NCI-H748 (cell line): Measurements from ENCODE around the gene RAMACL.
"Not testable (repeated sequence)": the region's sequence is repeated elsewhere in the genome, so short reads cannot be mapped to it uniquely, and the experiment has no call there.

Source experiments
- DNase-seq: peaks from one replicate; lab custom pipeline; 2025; ENCODE audit not compliant: unreplicated experiment; lab: John Stamatoyannopoulos, UW

The RAMACL gene

DNA sequence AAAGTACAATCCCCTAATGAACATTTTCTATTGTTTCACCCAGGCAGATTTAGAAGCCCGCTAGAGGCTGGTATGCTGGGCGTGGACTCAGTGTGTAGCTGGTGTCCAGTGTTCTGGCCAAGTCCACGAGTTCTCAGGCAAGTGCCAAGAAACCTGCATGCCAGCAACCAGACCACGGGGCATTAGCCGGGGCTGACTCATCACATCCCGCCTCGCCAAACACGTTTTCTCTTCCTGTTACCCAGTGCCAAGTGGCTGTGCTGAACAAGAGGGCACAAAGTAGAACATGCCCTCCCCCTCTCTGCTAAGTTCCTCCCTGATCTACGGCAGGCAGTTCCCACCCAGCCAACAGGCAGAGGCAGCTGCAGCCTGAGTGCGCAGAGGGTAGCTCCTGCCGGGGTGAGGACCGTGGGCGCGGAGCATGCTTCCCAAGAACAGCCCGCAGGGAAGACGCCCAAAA is 29.6 kb downstream of the RAMACL start:
- DNase-seq: peak; percentile 43

DNA sequence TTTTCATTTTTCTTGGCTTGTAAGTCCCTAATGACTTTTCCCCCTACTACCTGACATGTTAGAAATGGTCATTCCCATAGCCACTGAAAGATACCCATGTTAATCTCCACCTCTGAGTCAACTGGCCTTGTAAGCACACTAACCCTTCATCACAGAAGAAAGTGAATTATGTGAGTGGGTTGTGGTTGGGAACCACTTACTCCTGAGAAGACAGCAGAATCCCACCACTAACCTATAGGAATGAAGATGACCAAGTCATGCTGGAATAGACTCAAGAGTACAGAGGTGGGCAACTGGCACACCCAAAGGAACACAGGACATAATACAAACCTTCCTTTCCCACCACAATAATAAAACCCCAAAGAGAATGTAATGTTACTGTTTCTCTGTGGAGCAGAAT is 30.1 kb downstream of the RAMACL start:
- no peak for DNase-seq

GRCh38 chr6:166555086-166555485 is 31.4 kb downstream of the RAMACL start:
- DNase-seq: no peak

DNA sequence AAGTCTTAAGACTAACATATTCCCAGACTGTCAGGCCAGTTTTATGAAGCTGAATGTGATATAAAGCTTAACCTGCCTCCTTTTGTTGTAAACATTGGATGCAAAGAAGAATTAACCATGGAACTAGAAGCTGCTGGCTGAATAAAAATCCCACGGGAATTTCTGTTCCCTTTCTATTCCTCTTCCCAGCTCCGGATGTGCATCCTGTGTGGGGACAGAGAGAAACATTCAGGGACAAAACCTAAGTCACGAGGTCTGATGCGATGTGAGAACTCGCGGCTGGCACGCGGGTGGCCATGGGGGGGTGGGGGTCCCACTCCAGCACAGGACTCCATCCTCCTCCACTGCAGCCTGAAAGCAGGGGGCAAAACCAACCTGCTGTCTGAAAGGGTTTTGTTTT is 32.2 kb downstream of the RAMACL start:
- DNase-seq: no peak

DNA sequence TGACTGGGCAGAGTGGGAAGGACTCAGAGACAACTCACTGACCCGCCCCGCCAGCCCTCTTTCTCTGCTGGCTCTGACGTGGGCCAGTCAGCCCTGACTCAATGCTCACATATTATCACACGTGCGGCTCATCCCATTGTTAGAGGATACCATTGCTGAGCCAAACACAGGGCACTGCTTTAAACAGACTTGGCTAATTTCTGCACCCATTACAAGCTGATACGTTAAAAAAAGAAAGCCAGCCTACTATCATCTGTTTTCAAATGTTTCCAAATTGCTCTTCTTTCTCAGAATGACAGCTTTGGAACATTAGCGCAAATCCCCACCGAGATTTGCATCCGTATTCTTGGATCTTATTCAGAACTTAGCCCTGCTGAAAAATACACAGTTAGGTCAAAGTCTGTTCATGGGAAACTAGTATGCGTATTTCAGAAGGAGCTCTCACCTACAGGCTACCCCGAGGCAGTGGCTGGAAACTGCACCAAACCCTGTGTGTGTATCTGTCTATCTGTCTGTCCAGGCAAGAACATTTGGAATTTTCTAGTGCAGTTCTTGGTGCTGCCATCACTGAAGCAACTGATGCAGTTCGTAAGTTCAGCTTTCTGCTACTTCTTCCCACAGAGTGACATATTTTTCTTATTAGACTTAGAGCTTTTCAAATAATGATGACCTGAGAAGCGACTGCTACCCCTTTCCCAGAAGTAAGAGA is 32.8 kb downstream of the RAMACL start:
- DNase-seq: no peak

- no peak for DNase-seq
These were observed 33.9 kb downstream of the RAMACL start for GRCh38 chr6:166552600-166552999.

GRCh38 chr6:166551754-166552495 is 34.6 kb downstream of the RAMACL start:
- no peak for DNase-seq

DNA sequence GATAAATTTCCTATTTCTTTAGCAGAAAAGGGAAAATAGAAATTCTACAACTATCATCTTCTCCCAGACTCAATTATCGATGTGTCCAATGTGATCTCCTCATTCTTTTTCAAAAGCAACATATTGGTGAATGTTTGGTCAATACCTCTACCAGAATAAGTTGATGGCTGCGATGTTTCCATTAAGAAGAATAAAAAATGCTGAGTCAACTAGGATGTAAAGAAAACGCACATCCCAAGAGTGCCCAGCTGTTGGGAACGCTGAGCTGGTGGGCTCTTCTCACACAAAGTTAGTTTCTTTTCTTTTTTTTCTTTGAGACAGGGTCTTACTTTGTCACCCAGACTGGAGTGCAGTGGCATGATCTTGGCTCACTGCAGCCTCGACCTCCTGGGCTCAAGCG is 39.8 kb downstream of the RAMACL start:
- no peak for DNase-seq

GRCh38 chr6:166545156-166546034 is 41.1 kb downstream of the RAMACL start:
- no peak for DNase-seq

DNA sequence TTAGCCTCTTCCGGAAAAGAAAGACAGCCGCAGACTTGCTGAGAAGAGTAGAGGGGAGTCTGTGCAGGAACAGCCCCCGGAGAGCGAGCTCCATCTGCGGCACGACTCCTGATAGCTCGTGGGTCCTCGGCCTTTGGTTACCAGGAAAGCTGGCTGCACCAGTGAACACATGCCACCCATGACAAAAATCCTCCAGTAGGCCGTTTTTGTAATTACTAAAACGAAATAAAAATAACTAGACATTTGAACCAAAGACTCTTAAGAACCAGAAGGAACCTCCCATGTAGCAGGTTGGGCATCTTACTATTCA is 42.2 kb downstream of the RAMACL start:
- no peak for DNase-seq

- DNase-seq: no peak
These were observed 42.7 kb downstream of the RAMACL start for GRCh38 chr6:166543603-166544295.

DNA sequence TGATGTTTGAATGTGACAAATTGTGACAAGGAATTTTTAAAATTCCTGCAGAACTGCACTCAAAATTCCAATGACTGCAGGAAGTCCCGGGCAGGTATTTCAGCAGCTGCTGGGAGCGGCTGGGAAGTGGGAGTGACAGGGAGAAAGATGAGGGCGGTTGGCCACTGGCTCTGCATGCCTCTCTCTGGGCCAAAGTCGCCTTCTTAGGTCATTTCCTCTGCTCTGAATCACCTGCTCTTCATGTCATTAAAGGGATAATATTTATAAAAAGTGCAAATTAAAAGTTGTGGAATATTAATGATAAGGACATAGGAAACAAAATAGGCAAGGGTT is 43.9 kb downstream of the RAMACL start:
- DNase-seq: no peak

- no peak for DNase-seq
These were observed 44.5 kb downstream of the RAMACL start for GRCh38 chr6:166541876-166542579.

DNA sequence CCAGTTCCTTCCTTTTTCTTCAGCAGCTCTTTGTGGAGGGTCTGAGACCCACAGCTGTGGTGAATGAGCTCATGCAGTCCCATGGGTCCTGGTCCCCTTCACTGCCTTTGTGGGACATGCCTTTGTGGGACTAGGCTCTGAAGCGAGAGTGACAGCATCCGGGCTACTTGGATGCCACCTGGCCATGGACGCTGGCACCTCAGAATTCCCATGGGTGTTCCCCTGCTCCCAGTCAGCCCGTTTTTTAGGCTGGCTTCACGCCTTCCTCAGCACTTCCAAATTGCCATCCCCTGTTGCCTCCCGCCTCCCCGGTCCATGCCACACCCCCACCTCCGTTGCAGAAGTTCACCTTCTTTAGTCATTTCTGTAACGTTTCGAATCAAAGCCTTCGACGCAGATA is 45.1 kb downstream of the RAMACL start:
- DNase-seq: no peak

DNA sequence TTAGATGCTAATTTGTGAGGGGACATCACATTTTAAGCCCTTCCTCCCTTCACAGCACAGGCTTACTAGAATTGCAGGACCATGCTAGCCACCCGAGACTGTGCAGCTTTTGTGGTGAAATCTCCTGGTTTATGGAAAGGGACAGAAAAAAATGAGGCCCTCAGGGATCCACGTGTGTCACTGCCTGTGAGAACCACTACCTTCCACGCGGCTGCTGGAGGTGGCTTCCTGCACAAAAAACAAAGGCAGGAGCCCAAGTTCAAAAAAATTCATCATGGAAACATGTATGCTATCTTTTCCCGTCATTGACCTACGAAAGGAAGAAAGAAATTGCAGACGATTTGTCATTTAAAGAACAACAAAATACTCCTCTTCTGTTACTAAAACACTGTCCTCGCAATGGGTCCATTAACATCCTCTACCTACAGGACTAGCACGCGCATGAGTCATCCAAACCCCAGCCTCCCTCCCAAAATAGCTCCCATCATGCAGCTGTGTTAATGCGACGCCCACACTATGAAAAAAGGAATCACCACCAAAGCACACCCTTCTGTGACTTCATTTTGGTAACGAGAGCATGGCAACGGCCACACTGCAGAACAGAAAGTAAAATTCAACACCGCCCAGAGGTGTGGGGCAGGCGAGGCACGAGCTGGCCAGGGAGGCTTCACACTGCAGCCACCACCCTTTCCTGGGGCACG is 45.7 kb downstream of the RAMACL start:
- DNase-seq: no peak

DNA sequence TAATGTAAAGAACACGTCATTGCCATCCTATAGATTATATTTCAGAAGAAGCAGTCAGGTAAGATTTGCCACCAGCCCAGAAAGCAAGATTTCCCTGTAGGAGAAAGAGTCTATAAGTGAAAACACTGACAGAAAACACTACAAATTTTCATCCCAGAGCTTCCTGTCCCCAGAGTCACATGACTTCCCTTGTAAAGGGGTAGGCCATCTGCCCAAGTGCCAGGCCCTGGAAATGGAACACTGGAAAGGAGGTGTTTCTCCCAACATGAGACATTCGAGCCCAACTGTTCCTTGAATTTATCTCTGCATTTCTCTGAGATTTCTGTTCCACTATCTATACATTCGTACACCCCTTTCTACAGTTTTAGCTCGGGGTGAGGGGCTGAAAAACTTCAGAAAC is 46.9 kb downstream of the RAMACL start:
- no peak for DNase-seq

DNA sequence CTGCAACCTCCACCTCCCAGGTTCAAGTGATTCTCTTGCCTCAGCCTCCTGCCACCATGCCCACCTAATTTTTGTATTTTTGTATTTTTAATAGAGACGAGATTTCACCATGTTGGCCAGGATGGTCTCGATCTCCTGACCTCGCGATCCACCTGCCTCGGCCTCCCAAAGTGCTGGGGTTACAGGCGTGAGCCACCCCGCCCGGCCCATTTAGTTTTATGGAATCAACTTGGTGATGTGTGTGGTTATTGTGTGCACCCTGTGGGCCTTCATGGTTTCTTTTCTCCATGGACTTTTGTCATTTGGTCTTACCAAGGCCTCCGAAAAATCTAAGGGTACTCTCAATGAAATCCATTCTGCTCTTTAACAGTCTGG is 47.5 kb downstream of the RAMACL start:
- DNase-seq: not testable (repeated sequence)

- no peak for DNase-seq
These were observed 48.0 kb downstream of the RAMACL start for GRCh38 chr6:166538297-166539010.

DNA sequence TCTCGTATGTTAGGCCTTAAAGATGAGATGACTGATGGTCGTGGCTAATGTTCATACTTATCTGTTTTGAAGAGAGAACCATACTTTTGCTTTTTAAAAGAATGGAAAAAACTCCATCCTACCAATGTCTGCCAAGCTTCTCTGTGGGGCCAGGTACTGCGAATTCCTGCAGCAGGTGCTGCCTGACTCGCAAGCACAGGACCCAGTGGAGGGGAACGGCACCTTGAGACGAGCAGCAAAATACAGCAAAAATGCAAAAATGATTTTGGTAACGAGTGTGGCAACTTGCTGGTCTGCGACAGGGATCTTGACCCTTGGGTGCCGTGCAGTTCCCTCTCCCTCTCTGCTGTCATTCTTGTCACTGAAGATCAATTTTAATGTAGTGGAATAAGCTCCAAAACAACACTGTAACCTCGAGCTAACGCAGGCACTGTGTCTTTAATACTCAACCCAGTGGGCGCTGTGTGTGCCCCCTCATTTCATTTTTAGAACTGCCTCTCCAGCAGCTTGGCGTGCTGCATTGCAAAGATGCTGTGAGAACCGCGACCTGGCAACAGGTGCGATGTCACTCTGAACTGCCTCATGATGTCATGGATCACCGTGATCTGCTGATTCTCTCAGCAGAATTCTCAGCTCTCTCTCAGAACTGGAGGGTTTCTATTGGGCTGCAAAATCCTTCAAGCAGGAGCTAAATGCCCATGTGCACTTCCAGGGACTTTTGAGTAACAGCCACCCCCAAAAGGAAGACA is 51.6 kb downstream of the RAMACL start:
- no peak for DNase-seq
